ENCODE results near the gene C20orf96.
"Not testable (repeated sequence)": the region's sequence is repeated elsewhere in the genome, so short reads cannot be mapped to it uniquely, and the experiment has no call there.

The C20orf96 gene

GRCh38 chr20:278607-279571, 11.7 kb downstream of the C20orf96 start:
- DNase-seq (ENCODE audit: low read depth in 2 of 2, low spot score in 1 of 2): no peak

- no peak for DNase-seq (ENCODE audit: low read depth in 2 of 2, low spot score in 1 of 2)
Observed at GRCh38 chr20:278181-278580, 12.4 kb downstream of the C20orf96 start.

- no peak for DNase-seq (ENCODE audit: low read depth in 2 of 2, low spot score in 1 of 2)
Observed at GRCh38 chr20:277496-277781, 13.1 kb downstream of the C20orf96 start.

GRCh38 chr20:276620-277495, 13.7 kb downstream of the C20orf96 start:
- DNase-seq (ENCODE audit: low read depth in 2 of 2, low spot score in 1 of 2): no peak

- DNase-seq (ENCODE audit: low read depth in 2 of 2, low spot score in 1 of 2): no peak
Observed at GRCh38 chr20:275791-276190, 14.8 kb downstream of the C20orf96 start.

- DNase-seq (ENCODE audit: low read depth in 2 of 2, low spot score in 1 of 2): no peak
Observed at GRCh38 chr20:273884-274283, 16.7 kb downstream of the C20orf96 start.

- no peak for DNase-seq (ENCODE audit: low read depth in 2 of 2, low spot score in 1 of 2)
Observed at GRCh38 chr20:272718-273117, 17.8 kb downstream of the C20orf96 start.

GRCh38 chr20:271528-271927, 19.0 kb downstream of the C20orf96 start:
- no peak for DNase-seq (ENCODE audit: low read depth in 2 of 2, low spot score in 1 of 2)

GRCh38 chr20:271069-271468, 19.5 kb downstream of the C20orf96 start:
- DNase-seq (ENCODE audit: low read depth in 2 of 2, low spot score in 1 of 2): no peak

GRCh38 chr20:270517-270916, 20.0 kb downstream of the C20orf96 start:
- no peak for DNase-seq (ENCODE audit: low read depth in 2 of 2, low spot score in 1 of 2)

GRCh38 chr20:266596-267562, 23.7 kb downstream of the C20orf96 start:
- peak; percentile 73 to 89 for DNase-seq (ENCODE audit: low read depth in 2 of 2, low spot score in 1 of 2)

- no peak for DNase-seq (ENCODE audit: low read depth in 2 of 2, low spot score in 1 of 2)
Observed at GRCh38 chr20:263701-264100, 26.8 kb downstream of the C20orf96 start.

GRCh38 chr20:259981-260380, 30.6 kb downstream of the C20orf96 start:
- DNase-seq (ENCODE audit: low read depth in 2 of 2, low spot score in 1 of 2): no peak

- DNase-seq (ENCODE audit: low read depth in 2 of 2, low spot score in 1 of 2): no peak
Observed at GRCh38 chr20:258963-259362, 31.6 kb downstream of the C20orf96 start.

- no peak for DNase-seq (ENCODE audit: low read depth in 2 of 2, low spot score in 1 of 2)
Observed at GRCh38 chr20:258269-258858, 32.2 kb downstream of the C20orf96 start.

GRCh38 chr20:257419-257818, 33.1 kb downstream of the C20orf96 start, which contains the start of gene DEFB132:
DEFB132 (plus strand) TSS chr20:257724; CDS start chr20:257779, 55 bp downstream.
- no peak for DNase-seq (ENCODE audit: low read depth in 2 of 2, low spot score in 1 of 2)

GRCh38 chr20:253447-253846, 37.1 kb downstream of the C20orf96 start:
- not testable (repeated sequence) for DNase-seq (ENCODE audit: low read depth in 2 of 2, low spot score in 1 of 2)

- DNase-seq (ENCODE audit: low read depth in 2 of 2, low spot score in 1 of 2): no peak
Observed at GRCh38 chr20:252801-253200, 37.7 kb downstream of the C20orf96 start.

- DNase-seq (ENCODE audit: low read depth in 2 of 2, low spot score in 1 of 2): no peak
Observed at GRCh38 chr20:251354-251753, 39.2 kb downstream of the C20orf96 start.

- DNase-seq (ENCODE audit: low read depth in 2 of 2, low spot score in 1 of 2): no peak
Observed at GRCh38 chr20:242905-243304, 47.6 kb downstream of the C20orf96 start.
